Measurements from ENCODE around the gene IRF5. TPM values are rescaled to one million over a fixed set of nuclear protein-coding genes. Genes with fewer than 3 reads are reported as not detected.

The IRF5 gene, protein sequence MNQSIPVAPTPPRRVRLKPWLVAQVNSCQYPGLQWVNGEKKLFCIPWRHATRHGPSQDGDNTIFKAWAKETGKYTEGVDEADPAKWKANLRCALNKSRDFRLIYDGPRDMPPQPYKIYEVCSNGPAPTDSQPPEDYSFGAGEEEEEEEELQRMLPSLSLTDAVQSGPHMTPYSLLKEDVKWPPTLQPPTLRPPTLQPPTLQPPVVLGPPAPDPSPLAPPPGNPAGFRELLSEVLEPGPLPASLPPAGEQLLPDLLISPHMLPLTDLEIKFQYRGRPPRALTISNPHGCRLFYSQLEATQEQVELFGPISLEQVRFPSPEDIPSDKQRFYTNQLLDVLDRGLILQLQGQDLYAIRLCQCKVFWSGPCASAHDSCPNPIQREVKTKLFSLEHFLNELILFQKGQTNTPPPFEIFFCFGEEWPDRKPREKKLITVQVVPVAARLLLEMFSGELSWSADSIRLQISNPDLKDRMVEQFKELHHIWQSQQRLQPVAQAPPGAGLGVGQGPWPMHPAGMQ
- 0.39 TPM in 1 of 2 replicates, not detected in the other for total RNA-seq

DNA sequence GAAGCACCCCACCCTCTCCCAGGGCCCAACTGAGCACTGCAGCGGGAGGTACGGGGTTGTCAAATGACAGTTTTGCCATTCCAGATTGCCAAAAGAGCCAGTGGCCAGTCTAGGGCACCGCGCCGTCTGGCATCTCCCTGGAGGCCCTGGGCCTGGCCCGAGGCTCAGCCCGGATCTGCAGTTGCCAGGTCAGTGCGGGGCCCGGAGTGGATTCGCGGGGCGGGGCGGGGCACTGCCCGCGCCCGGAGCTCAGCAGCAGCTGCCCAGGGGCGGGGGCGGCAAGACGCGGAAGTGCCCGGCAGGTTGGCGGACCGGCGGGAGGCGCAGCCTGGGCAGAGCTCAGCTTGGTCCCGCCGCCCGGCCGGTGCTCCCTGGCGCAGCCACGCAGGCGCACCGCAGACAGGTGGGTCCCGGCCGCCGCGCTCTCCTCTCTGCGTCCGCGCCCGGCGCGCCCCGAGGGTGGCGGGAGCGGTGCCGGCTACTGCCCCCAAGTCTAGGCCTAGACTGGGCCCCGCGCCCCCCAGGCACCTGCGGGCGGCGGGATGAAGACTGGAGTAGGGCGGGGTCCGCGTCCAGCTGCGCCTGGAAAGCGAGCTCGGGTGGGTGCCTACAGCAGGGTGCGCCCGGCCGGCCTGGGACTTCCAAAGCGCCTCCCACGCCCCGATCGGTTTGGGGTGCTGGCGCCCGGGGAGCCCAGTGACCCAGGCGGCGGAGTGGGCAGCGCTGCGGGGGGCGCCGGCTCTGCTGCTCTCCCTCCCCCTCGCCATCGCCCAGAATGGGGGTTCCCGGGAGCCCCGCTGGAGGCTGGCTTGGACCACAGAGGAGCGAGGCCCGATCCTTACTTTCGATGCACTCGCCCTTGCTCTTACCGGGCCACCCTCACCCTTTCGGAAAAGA lies at the start of gene IRF5:
Gene IRF5, plus strand, starts transcription at position 281 of the 897 bp plus-strand sequence. CDS start 4,155 bp downstream, outside the sequence.

DNA sequence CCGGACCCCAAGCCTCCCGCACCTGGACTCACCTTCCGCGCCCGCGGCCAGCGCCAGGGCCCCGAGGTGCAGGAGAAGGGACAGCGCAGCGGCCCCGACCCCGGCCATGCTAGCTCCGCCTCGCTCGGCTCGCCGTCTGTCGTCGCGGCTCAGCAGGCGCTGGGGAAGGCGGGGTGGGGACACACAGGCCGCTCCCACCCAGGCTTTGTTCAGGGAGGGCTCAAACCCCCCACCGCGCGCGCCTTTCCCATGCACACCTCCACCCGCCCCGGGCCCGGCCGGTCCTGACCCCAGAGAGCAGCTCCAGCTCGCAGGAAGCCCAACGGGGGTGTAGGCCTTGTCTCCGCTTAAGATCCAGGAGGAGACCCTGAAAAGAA lies 27.2 kb upstream of the IRF5 start, which contains the start of gene KCP:
Gene KCP, minus strand, starts transcription at position 141 of the 377 bp plus-strand sequence. Its CDS starts 33 bp downstream, at position 108.

Other genes with a start within 250 kb of the IRF5 start
- gene CALU, start 198.6 kb upstream of the IRF5 start, total RNA-seq: 388 and 554 TPM in 2 replicates
- gene OPN1SW, start 162.1 kb upstream of the IRF5 start, total RNA-seq: not detected in 2 replicates
- 2.4 and 3.1 TPM in 2 replicates for gene CCDC136, start 146.0 kb upstream of the IRF5 start, total RNA-seq
- 98.9 and 169 TPM in 2 replicates for gene FLNC, start 107.5 kb upstream of the IRF5 start, total RNA-seq
- gene ATP6V1F, start 75.1 kb upstream of the IRF5 start, total RNA-seq: 117 and 130 TPM in 2 replicates
- not detected in 2 replicates for gene KCP, start 27.2 kb upstream of the IRF5 start, total RNA-seq
- 34.0 and 38.0 TPM in 2 replicates for gene TNPO3, start 117.2 kb downstream of the IRF5 start, total RNA-seq
- gene TSPAN33, start 206.8 kb downstream of the IRF5 start, total RNA-seq: 0.13 and 1.0 TPM in 2 replicates

Measured in epithelial cell of alveolus of lung (primary cell).